ENCODE results near the gene OR52A5. TPM values are rescaled to one million over a fixed set of nuclear protein-coding genes. Genes with fewer than 3 reads are reported as not detected.

Gene OR52A5
- total and polyA plus RNA-seq, 10 of the 15 experiments (the other 5 are each of a cell fraction or from before 2014, with no cell fraction given) = not detected

- POLR2A ChIA-PET = no interaction called here
- CTCF ChIA-PET = no interaction called here
- intact Hi-C loops (cut with micrococcal nuclease; ENCODE audit: unreplicated experiment) = no loop called here
- ATAC-seq = no peak
- Histone ChIP-seq H3K79me2 (ENCODE audit: control insufficient read depth, insufficient read depth, low read length) (no peaks in the 10 kb centered on the region), H3K36me3 (ENCODE audit: control insufficient read depth in 2 of 2, insufficient read depth in 2 of 2, low read length in 1 of 2) (no peaks in the 10 kb centered on the region), H3K9me3 (replicated peaks; ENCODE audit: control insufficient read depth, insufficient read depth, low read length) (no peaks in the 10 kb centered on the region), H3K27ac (ENCODE audit: control insufficient read depth, insufficient read depth) (no peak overlapping the region), H3K4me1 (ENCODE audit: control insufficient read depth, insufficient read depth, low read length) (no peaks in the 10 kb centered on the region), H3K9ac (ENCODE audit: control insufficient read depth, insufficient read depth, low read length) (no peak overlapping the region), H2AFZ (ENCODE audit: control insufficient read depth, low read depth, low read length) (no peak overlapping the region), H3K4me2 (ENCODE audit: control insufficient read depth, insufficient read depth) (no peak overlapping the region), H4K20me1 (ENCODE audit: control insufficient read depth, insufficient read depth) (no peaks in the 10 kb centered on the region), H3K4me3 (no peak overlapping the region), H3K27me3 (replicated peaks in 1 of 2; ENCODE audit: control insufficient read depth in 2 of 2, insufficient read depth in 2 of 2, low read length in 1 of 2) (no peaks in the 10 kb centered on the region)
- SMC1A ChIA-PET (ENCODE audit: uncharacterized antibody, unreplicated experiment) = no interaction called here
- no peak for FAIRE-seq
- TF ChIP-seq SREBF1 (IDR thresholded peaks at IDR 0.05; ENCODE audit: low read length) = no peak
- TF ChIP-seq ESRRA (IDR thresholded peaks at IDR 0.05; ENCODE audit: low read length) = no peak
- no peak for TF ChIP-seq EP300 (IDR thresholded peaks at IDR 0.05; ENCODE audit: borderline replicate concordance in 1 of 2, control insufficient read depth in 1 of 2, low read depth in 2 of 2, low read length in 2 of 2)
- TF ChIP-seq MLLT1 (IDR thresholded peaks at IDR 0.05) = no peak
- TF ChIP-seq EED (IDR thresholded peaks at IDR 0.05; ENCODE audit: low read depth) = no peak
- no peak for TF ChIP-seq E2F8 (IDR thresholded peaks at IDR 0.05; ENCODE audit: low read depth, partially characterized antibody)
- no peak for TF ChIP-seq ZNF384 (IDR thresholded peaks at IDR 0.05; ENCODE audit: borderline replicate concordance, low read depth, low read length)
- no peak for TF ChIP-seq ATF3 (IDR thresholded peaks at IDR 0.05; ENCODE audit: borderline replicate concordance, extremely low read depth, low read depth, low read length)
- no peak for TF ChIP-seq PAX8 (IDR thresholded peaks at IDR 0.05)
- no peak for TF ChIP-seq USF2 (IDR thresholded peaks at IDR 0.05; ENCODE audit: borderline replicate concordance, low read depth, low read length)
- no peak for TF ChIP-seq SMAD1 (IDR thresholded peaks at IDR 0.05; ENCODE audit: low read depth, partially characterized antibody)
- TF ChIP-seq LARP7 (IDR thresholded peaks at IDR 0.05) = no peak
- TF ChIP-seq E2F4 (IDR thresholded peaks at IDR 0.05; ENCODE audit: low read depth, low read length) = no peak
- no peak for TF ChIP-seq CBX5 (IDR thresholded peaks at IDR 0.05; ENCODE audit: low read depth)
- TF ChIP-seq CHD2 (IDR thresholded peaks at IDR 0.05; ENCODE audit: borderline replicate concordance, low read depth, low read length) = no peak
- no peak for TF ChIP-seq RCOR1 (conservative IDR thresholded peaks at IDR 0.05; ENCODE audit: low read depth, low read length)
- no peak for TF ChIP-seq POLR2AphosphoS5 (IDR thresholded peaks at IDR 0.05; ENCODE audit: low read length)
- BruUV-seq (replicated peaks) = no TSS peak
- RAD21 ChIA-PET (ENCODE audit: unreplicated experiment) = no interaction called here
- no peak for DNase-seq (ENCODE audit: low read depth, low spot score)
- WGBS (ENCODE audit: insufficient coverage, insufficient replicate concordance, low lambda C conversion rate, missing lambda C conversion rate) = 83% methylated on average over 1 of the region's 1 CpG
- in situ Hi-C loops (cut with MboI) = no loop called here
Measured at GRCh38 chr11:5118893-5119292, 19.3 kb downstream of the OR52A5 start.
